Activated CD8-positive, alpha-beta T cell treated with anti-CD3 and anti-CD28 coated beads for 36 hours (primary cell): ENCODE data around the gene MORC2. TPM values are rescaled to one million over a fixed set of nuclear protein-coding genes. Genes with fewer than 3 reads are reported as not detected.
A peak's percentile ranks its signal among the peaks of the same experiment; 100 is the strongest.

Source experiments
- ATAC-seq: fragments of 200-7000 bp; cut with Tn5 transposase; one replicate; pipeline ENCODE4 v1.10.0; 2021; ENCODE audit warnings: mild to moderate bottlenecking, moderate library complexity
- CTCF ChIA-PET: fragments of 350-600 bp; sonication (Branson Sonifier 250); formaldehyde crosslinking; loops from one replicate; lab custom pipeline; 2021; ENCODE audit warnings: antibody characterized with exemption; lab: Charles Lee
- POLR2A ChIA-PET: fragments of 350-600 bp; sonication (Branson Sonifier 250); formaldehyde crosslinking; loops from one replicate; lab custom pipeline; 2021; ENCODE audit warnings: antibody characterized with exemption; lab: Charles Lee
- DNase-seq: peaks from one replicate; pipeline ENCODE4 v3.0.0-alpha.2; 2020
- H3K27ac Mint-ChIP-seq: one replicate; pipeline ENCODE4 v1.8.0; 2021; ENCODE audit warnings: mild to moderate bottlenecking, mixed read lengths
- H3K27me3 Mint-ChIP-seq: one replicate; pipeline ENCODE4 v1.8.0; 2021; ENCODE audit warnings: mixed read lengths
- H3K36me3 Mint-ChIP-seq: one replicate; pipeline ENCODE4 v1.8.0; 2021; ENCODE audit warnings: low read depth, mixed read lengths
- H3K4me1 Mint-ChIP-seq: one replicate; pipeline ENCODE4 v1.8.0; 2021; ENCODE audit warnings: low read depth, mixed read lengths
- H3K4me3 Mint-ChIP-seq: one replicate; pipeline ENCODE4 v1.8.0; 2021; ENCODE audit warnings: mild to moderate bottlenecking, moderate library complexity, mixed read lengths
- H3K9me3 Mint-ChIP-seq: one replicate; pipeline ENCODE4 v1.8.0; 2021; ENCODE audit warnings: mixed read lengths
- CTCF ChIP-seq: fragments of 200-600 bp; IDR thresholded peaks from one replicate; pipeline ENCODE4 v1.8.0; 2022; ENCODE audit warnings: antibody characterized with exemption, mild to moderate bottlenecking
- intact Hi-C: fragments of 100-400 bp; cut with micrococcal nuclease; formaldehyde crosslinking; loops from one replicate; pipeline ENCODE4 v1.10.0; 2022
- total RNA-seq, 2 experiments: library from RNA; stranded (reverse); gene quantifications; one replicate each; pipeline ENCODE4 v1.2.3, GENCODE V29; 2021

MORC2 gene
- total RNA-seq, 2 experiments from 2014 or later: 20.8 to 23.0 TPM

GRCh38 chr22:30969532-30970355 is 1.2 kb upstream of the MORC2 start:
- no peaks in the 10 kb centered on the region for H3K27me3 Mint-ChIP-seq
- DNase-seq: peak; percentile 40
- H3K36me3 Mint-ChIP-seq: peaks cover 90% of the 10 kb centered on the region
- POLR2A ChIA-PET: interaction anchor here (0.6 to 4.5 kb wide), 11 partner anchors 9 to 377 kb away, joined by 3 to 52 read pairs (median 3); partner anchors contain the start of genes PATZ1, RNF185 and SMTN
- peaks cover 51% of the 10 kb centered on the region for H3K4me1 Mint-ChIP-seq
- intact Hi-C loops: no loop called here
- CTCF ChIA-PET: interaction anchor here (0.8 to 3.5 kb wide), 8 partner anchors 8 to 335 kb away, joined by 3 to 38 read pairs (median 5); partner anchors contain the start of gene SELENOM
- TF ChIP-seq CTCF: no peak
- H3K4me3 Mint-ChIP-seq: peak overlapping the region; percentile 86
- H3K9me3 Mint-ChIP-seq: peaks cover 58% of the 10 kb centered on the region
- ATAC-seq: peak; percentile 10
- peak overlapping the region; percentile 97 for H3K27ac Mint-ChIP-seq

- Mint-ChIP-seq H3K36me3 (peaks cover 83% of the 10 kb centered on the region), H3K9me3 (peaks cover 51% of the 10 kb centered on the region), H3K27me3 (no peaks in the 10 kb centered on the region), H3K27ac (peak within 1 kb of the TSS; percentile 97), H3K4me1 (peaks cover 54% of the 10 kb centered on the region), H3K4me3 (peak within 1 kb of the TSS; percentile 86)
- intact Hi-C loops: no loop called here
- POLR2A ChIA-PET: interaction anchor here (0.6 to 4.5 kb wide), 15 partner anchors 7 to 971 kb away, joined by 3 to 52 read pairs (median 4); partner anchors contain the start of genes PATZ1, RNF185 and SMTN
- no peak for TF ChIP-seq CTCF
- CTCF ChIA-PET: interaction anchor here (0.7 to 3.5 kb wide), 10 partner anchors 9 to 335 kb away, joined by 3 to 38 read pairs (median 5); partner anchors contain the start of genes RNF185 and SMTN
- ATAC-seq (peak; percentile 93), DNase-seq (peak; percentile 99)
Observed at GRCh38 chr22:30968924-30969531, 454 bp upstream of the MORC2 start, which contains the start of gene TUG1. TSS of gene TUG1 (plus strand) at chr22:30969265.

GRCh38 chr22:30964858-30965257 is 3.7 kb downstream of the MORC2 start:
- H3K9me3 Mint-ChIP-seq: peaks cover 24% of the 10 kb centered on the region
- ChIA-PET POLR2A (interaction anchor here (0.7 to 1.3 kb wide), 2 partner anchors 120 to 285 kb away, joined by 4 read pairs; no protein-coding TSS in a partner anchor), CTCF (interaction anchor here (0.8 to 1.2 kb wide), 2 partner anchors 8 to 247 kb away, joined by 3 read pairs; partner anchors contain the start of gene LIMK2)
- intact Hi-C loops: no loop called here
- H3K36me3 Mint-ChIP-seq: peaks cover 51% of the 10 kb centered on the region
- no peaks in the 10 kb centered on the region for H3K27me3 Mint-ChIP-seq
- no peak overlapping the region for H3K27ac Mint-ChIP-seq
- no peak overlapping the region for H3K4me3 Mint-ChIP-seq
- H3K4me1 Mint-ChIP-seq: peaks cover 36% of the 10 kb centered on the region
- ATAC-seq (no peak), DNase-seq (no peak)
- no peak for TF ChIP-seq CTCF

GRCh38 chr22:30955153-30955552 is 13.4 kb downstream of the MORC2 start:
- no peak for TF ChIP-seq CTCF
- Mint-ChIP-seq H3K27me3 (no peaks in the 10 kb centered on the region), H3K4me1 (peaks cover 51% of the 10 kb centered on the region), H3K36me3 (peaks cover 42% of the 10 kb centered on the region), H3K27ac (peak overlapping the region; percentile 60), H3K4me3 (no peak overlapping the region), H3K9me3 (no peaks in the 10 kb centered on the region)
- ATAC-seq: no peak
- ChIA-PET POLR2A (interaction anchor here (1.2 kb wide), 1 partner anchor 14 kb away, joined by 4 read pairs; the partner anchor contains the start of genes MORC2 and TUG1), CTCF (interaction anchor here (0.9 to 1.3 kb wide), 3 partner anchors 16 to 129 kb away, joined by 3 read pairs; no protein-coding TSS in a partner anchor)
- no peak for DNase-seq
- intact Hi-C loops: no loop called here
